HG03520 (cell line): Measurements from ENCODE around the gene PITPNB.

ENCODE experiments used
- ATAC-seq: cut with Tn5 transposase; IDR thresholded peaks from one replicate; pipeline ENCODE4 v1.9.1; 2021; ENCODE audit warnings: mild to moderate bottlenecking, moderate library complexity; ENCODE audit not compliant: unreplicated experiment

The PITPNB gene

GRCh38 chr22:27881421-27881820 is 37.6 kb downstream of the PITPNB start:
- ATAC-seq, result no peak

DNA sequence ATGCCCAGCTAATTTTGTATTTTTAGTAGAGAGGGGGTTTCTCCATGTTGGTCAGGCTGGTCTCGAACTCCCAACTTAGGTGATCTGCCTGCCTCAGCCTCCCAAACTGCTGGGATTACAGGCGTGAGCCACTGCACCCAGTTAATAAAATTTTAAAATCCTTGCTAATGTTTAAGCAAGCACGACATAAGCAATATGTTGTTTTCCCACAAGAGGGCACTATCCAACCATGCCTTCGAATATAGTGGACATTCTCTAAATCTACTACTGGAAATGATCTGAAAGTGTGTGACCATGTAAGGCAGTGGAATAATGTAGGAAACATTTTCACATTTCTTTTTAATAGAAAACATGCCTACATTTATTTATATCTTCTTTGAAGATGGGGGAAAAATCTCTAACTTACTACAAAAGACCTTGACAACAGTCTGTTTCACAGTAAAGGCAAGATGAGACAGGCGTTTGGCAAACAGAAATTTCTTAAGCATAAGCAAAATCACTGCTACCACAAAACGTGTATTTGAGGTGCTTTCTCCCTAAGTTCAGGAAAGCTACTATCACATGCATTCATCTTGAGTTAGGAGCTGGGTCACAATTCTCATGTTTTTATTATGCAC is 38.2 kb downstream of the PITPNB start:
- ATAC-seq, result no peak

DNA sequence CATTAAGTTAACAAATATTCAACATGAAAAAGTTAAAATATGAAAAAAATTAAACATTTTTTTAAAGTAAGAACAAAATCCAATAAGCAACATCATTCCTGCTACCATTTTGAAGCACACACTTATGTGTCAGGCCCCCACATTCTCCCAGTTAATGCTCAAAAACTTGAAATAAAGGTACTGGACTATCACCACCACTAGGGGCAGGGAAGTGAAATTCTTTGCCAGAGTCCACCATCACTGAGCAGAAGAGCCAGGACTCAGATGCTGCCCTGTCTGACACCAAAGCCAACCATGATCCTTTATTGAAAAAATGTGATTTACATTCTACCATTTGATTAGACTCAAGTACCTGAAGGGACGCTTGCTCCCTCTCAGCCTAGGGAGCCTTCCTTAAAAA is 39.1 kb downstream of the PITPNB start:
- ATAC-seq, result no peak

GRCh38 chr22:27878541-27878940 is 40.5 kb downstream of the PITPNB start:
- ATAC-seq, result no peak

GRCh38 chr22:27877501-27877900 is 41.6 kb downstream of the PITPNB start:
- no peak for ATAC-seq

DNA sequence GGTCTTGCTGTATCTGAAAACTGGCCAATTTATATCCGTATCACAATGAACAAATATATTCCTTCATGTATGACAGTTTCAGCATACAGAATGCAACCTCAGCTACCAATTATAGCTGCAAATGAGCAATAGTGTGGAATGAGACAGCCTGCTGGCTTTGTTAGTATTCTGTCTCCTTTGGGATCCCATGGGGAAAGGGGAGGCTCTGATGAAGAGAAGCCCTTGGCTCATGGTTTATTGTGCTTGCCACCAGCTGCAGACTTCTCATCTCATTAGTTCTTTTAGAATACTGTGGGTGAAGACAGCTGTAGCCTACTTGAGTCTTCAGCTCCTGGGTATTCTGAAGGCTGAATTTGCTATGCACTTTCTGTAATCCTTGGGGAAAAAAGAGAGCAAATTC is 42.4 kb downstream of the PITPNB start:
- no peak for ATAC-seq

DNA sequence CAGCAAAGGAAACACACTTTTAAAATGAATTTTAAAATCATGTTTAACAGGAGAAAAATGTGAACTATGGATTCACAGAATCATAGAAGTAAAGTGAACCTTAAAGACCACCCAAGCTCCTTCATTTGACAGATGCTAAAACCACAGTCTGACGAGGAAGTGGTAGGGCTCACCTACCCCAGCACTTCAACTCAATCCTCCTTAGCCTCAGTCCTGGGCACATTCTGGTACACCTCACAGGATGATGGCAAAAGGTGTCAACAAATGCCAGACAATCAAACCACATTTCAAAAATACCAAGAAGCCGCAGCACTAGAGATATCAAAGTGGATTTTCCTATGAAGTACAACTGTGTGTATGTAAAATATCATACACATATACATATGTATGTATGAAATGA is 43.1 kb downstream of the PITPNB start:
- ATAC-seq, result no peak

- no peak for ATAC-seq
Observed at GRCh38 chr22:27874764-27875163, 44.3 kb downstream of the PITPNB start.

DNA sequence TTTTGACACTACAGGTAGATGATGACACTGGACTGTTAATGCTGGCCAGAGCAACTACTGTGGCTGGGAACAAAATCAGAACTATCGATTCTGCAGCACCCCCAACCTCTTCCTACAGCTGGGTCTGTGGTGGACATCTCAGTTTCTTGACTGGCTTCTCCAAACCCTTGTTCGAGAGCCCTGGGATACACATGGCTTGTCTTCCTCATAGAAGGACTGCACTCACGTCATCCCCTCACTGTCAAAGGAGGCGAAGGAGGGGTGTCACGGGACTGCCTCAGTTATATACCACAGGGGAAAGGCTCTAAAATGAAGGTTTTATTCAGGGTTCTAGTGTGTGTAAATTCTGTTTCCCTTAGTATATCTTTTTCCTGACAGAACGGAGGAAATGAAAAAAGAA is 44.9 kb downstream of the PITPNB start:
- ATAC-seq, result no peak

DNA sequence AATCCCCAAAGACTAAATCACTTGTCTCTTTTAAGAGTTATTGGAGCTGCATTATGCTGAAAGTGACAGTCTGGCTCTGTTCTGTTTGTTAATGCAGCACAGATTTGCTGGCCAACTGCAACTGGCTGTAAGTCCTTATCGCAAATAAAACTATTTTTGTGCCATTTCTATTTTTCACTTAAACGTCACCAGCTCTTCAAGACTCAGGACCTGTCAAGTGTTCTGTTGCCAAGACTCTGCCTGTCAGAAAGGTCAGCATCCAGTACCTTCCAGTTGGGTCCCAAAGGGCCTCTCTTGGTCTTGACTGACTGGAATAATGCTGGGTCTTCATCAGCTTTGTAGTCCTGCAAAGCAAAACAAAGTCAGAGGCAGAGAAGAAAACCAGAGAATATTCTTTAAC is 45.6 kb downstream of the PITPNB start:
- ATAC-seq, result no peak

DNA sequence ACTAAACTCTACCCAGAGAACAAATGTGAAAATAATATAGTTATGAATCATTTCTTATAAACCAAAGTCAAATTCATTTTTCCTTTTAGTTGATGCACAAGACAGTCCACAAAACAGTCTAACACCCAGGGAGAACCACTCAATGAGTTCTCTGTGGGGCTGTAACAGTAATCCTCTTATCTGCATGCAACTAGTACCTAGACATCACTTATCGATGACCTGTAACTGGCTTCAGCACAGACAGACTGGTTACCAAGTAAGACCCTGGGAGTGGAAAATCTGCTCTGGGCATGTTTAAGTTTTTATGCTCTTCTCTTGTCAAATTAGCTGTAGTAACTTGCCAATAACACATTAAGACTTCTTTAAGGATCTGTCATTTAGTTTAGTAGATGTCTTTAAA is 46.6 kb downstream of the PITPNB start:
- no peak for ATAC-seq

GRCh38 chr22:27871306-27872014 is 47.6 kb downstream of the PITPNB start:
- ATAC-seq, result no peak

GRCh38 chr22:27870234-27871191 is 48.5 kb downstream of the PITPNB start:
- ATAC-seq, result no peak

DNA sequence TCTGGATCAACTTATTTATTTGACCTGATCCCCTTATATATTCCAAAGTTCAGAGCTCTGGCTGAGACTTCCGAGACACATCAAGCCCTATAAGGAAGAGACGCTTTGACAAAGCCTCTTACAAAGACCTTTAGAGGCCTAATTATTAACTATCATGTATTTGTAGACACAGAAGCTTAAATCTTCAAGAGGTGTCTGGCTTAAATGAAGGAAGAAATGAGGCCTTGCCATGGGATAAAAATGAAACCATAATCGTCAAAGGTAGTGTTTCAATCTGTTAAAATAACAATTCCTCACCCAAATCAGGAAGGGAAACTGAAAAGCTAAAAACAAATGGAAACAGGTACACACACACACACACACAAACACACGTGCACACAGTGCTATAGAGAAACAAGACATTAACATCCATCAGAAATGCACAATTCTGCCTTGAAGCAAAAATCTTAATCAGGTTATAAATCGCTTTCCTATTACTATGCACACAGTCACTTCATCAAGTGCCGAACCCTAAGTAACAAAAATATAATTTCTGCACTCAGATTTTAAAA is 50.2 kb downstream of the PITPNB start:
- ATAC-seq, result no peak

DNA sequence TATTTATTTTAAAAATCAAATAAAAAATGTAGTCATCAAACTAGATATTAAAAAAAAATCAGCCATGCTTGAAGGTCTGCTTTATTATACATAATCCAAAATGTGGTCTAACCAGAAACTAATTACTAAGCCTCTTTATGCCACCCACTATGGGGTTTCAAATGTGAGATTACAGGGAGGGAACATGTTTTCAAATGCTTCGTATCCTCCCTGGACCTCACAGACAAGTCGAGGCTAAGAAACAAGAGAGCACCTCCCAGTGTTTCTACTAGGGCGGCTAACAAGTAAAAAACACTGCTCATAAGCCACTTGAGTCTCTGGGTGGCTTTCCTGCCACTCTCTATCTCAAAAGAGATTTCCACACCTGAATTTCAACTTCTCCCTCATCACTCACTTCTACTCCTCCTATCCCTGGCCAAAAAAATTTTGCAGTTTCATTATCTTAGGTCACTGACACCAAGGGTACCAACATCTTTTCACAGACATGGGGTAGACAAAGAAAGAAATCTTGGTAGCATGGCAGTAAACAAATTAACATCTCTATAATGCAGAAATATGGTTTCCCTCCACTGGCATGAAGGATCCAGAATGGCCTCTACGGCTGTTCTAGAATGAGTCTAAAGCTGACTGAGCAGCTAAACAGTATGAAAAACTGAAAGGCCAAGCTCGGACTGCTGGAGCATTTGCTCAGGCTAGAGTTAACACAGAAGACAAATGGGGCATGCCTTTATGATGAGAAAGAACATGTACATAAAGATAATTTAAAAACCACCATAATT is 50.9 kb downstream of the PITPNB start:
- no peak for ATAC-seq

DNA sequence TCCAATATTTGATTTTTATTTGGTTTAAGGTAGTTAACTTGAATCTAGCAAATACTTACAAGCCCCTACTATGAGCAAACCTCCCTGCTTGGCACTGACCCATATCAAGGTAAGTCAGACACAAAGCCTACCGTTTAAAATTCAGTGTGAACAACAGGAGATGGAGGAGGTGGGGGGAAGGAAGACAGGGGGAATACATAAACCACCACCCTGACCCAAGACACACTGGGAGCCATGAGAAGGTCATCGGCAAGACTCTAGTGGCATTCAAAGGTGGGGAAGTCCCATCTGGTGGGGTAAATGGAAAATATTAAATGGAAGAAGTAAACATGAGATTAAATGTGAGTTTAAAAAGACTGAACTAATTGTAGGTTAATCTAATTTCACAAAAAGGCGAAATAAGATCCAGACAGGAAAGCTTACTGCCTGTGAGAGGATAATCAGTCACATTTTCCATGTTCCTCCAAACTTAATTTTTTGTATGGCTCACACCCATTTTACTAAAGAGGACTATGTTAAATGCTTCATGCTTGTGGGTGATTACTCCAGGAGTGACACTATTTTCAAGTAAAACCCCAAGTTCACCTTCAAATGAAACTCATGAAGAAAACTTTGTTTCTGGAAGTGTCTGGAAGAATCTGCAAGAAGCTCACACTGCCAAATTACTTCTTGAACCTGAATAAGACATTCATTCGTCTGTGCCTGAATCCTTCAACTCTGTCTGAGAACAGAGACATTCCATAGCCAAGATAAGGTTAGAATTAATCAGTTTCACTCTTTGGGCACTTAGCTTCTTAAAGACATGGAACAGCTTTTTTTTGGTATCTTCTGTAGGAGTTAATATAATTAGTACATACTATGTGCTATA is 51.7 kb downstream of the PITPNB start:
- ATAC-seq, result no peak

DNA sequence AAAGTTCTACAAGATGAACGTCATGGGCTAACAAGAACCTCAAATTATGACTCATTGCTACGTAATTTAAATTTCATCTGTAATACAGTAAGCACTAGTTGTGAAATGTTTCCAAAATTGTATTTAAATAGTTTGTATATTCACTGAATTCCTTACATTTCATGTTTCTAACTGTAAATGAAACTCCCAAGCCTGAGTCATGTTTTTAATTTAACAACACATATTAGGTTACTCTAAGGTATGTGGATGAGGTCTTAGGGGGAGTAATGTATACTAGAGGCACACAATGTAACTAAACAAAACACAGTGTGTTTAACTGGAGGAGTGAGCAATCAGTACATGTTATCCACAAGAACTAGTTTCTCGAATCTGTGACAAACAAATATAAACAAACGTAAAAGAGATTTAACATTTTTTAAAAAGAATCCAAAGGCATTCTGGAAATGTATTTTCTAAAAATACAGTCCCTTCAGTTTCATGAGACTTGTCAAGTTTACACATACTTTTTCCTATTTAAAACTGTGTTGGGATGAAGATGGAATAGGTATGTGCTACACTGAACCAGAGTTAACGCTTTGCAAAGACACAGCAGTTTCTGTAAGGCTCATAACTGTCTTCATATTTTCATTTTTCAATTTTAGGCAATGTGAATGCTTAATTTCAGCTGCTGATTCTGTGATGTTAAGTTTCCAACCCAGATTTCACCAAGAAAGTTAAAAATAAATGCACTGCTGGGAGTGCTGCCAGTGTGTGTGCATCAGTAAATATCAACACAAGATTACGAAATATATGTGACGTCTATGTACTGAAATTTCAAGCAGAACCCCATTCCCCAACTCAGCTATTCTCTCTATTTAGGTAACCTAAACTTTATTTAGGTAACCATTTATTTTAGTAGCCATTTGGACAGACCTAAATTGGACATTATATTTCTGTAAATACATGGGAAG is 52.6 kb downstream of the PITPNB start:
- ATAC-seq, result no peak

DNA sequence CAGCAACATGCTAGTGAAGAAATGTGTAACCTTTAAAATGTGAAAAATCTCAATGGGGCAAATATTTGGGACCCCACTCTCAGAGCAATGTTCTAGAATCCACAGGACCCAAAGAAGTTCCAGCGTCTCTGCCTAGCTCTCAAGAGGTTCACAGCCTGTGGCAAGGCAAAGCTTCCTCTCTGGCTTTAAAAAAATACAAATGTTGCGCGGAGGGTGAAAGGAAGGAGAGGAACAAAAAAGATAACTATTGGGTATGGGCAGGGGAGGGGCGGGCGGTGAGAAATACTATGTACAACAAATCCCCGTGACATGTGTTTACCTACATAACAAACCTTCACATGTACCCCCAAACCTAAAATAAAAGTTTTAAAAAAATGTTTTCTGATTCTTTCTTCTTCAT is 53.6 kb downstream of the PITPNB start:
- no peak for ATAC-seq

DNA sequence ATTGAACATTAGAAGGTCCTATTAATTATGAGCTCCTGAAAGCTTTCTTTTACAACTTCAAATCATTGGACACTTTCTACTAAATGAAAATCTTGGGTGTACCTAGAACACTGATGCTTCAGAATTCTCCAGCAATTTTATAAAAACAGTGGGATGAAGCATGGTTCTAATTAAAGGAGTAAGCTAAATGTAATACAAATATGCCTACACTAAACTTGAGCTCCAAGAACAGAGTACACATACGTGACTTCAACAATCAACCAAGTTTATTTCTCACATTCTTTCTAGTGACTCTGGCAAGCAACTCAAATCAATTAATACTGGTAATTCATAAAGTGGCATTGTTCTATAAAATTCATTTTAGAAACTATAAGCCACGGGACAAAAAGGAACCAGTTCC is 55.5 kb downstream of the PITPNB start:
- ATAC-seq, result no peak
